ENCODE data around the gene SOX10.

DNA sequence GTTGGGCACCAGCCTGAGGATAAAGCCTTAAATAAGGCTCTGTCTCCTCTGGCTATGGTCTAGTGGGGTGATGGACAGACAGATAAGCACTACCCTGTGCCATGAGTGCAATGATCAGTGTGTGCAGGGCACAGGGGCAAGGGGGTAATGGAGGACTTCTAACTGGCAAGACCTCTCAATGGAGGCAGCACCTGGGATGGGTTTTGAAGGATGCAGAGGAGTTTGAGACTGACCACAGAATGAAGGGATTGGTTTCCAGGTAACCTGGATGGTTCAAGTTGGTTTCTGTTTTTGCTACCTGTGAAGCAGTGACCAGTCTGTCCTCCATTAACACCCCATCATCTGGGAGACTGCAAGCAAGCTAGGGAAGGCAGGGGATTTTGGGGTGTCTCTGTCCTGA is 45.0 kb upstream of the SOX10 start:
- TF ChIP-seq, protein P1, sequence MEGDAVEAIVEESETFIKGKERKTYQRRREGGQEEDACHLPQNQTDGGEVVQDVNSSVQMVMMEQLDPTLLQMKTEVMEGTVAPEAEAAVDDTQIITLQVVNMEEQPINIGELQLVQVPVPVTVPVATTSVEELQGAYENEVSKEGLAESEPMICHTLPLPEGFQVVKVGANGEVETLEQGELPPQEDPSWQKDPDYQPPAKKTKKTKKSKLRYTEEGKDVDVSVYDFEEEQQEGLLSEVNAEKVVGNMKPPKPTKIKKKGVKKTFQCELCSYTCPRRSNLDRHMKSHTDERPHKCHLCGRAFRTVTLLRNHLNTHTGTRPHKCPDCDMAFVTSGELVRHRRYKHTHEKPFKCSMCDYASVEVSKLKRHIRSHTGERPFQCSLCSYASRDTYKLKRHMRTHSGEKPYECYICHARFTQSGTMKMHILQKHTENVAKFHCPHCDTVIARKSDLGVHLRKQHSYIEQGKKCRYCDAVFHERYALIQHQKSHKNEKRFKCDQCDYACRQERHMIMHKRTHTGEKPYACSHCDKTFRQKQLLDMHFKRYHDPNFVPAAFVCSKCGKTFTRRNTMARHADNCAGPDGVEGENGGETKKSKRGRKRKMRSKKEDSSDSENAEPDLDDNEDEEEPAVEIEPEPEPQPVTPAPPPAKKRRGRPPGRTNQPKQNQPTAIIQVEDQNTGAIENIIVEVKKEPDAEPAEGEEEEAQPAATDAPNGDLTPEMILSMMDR (IDR thresholded peaks at IDR 0.05 in 2 of 3, conservative IDR thresholded peaks at IDR 0.05 in 1 of 3; ENCODE audit: borderline replicate concordance in 1 of 3, insufficient read depth in 1 of 3, low read depth in 2 of 3, low read length in 2 of 3): no peak
- TF ChIP-seq SP1 (IDR thresholded peaks at IDR 0.05; ENCODE audit: low read depth) (no peak), POLR2A (IDR thresholded peaks at IDR 0.05; ENCODE audit: borderline replicate concordance, extremely low read depth, insufficient read depth, insufficient read length) (no peak), FOSL1 (IDR thresholded peaks at IDR 0.05; ENCODE audit: low read depth) (no peak), POLR2AphosphoS5 (IDR thresholded peaks at IDR 0.05; ENCODE audit: low read depth, low read length) (no peak)
- TF ChIP-seq, protein P2, sequence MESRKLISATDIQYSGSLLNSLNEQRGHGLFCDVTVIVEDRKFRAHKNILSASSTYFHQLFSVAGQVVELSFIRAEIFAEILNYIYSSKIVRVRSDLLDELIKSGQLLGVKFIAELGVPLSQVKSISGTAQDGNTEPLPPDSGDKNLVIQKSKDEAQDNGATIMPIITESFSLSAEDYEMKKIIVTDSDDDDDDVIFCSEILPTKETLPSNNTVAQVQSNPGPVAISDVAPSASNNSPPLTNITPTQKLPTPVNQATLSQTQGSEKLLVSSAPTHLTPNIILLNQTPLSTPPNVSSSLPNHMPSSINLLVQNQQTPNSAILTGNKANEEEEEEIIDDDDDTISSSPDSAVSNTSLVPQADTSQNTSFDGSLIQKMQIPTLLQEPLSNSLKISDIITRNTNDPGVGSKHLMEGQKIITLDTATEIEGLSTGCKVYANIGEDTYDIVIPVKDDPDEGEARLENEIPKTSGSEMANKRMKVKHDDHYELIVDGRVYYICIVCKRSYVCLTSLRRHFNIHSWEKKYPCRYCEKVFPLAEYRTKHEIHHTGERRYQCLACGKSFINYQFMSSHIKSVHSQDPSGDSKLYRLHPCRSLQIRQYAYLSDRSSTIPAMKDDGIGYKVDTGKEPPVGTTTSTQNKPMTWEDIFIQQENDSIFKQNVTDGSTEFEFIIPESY (IDR thresholded peaks at IDR 0.05; ENCODE audit: extremely low read depth, insufficient replicate concordance, low read length): no peak
- TF ChIP-seq, protein P3, sequence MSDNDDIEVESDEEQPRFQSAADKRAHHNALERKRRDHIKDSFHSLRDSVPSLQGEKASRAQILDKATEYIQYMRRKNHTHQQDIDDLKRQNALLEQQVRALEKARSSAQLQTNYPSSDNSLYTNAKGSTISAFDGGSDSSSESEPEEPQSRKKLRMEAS (IDR thresholded peaks at IDR 0.05): no peak
